Activated CD8-positive, alpha-beta memory T cell treated with anti-CD3 and anti-CD28 coated beads for 24 hours (primary cell): ENCODE results near the gene HSD17B12.
A peak's percentile ranks its signal among the peaks of the same experiment; 100 is the strongest.

Experiments used
- DNase-seq: peaks from one replicate; pipeline ENCODE4 v3.0.0-alpha.2; 2020

The HSD17B12 gene

GRCh38 chr11:43812471-43812870 lies 131.9 kb downstream of the HSD17B12 start:
- DNase-seq, result no peak

DNA sequence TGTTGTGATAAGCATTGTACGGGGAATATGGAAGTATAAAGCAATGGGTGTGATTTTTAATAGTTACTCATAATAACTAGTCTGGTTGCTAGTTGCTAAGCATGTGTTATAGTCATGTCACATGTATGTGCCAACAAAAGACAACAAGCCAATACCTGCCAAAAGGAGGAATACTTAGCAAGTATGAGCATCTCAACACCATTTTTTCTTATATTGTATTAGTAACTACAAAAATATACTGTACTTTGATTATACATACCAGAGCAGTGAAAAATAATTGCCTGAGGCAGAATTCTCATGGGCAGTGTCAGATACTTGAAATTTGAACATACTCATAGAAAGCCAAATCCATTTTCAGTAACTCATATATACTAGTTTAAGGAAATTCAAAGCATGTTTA lies 137.7 kb downstream of the HSD17B12 start:
- DNase-seq, result no peak

- DNase-seq, result no peak
These were observed 139.4 kb downstream of the HSD17B12 start for GRCh38 chr11:43819926-43820325.

GRCh38 chr11:43823316-43823715 lies 142.8 kb downstream of the HSD17B12 start:
- DNase-seq, result no peak

- DNase-seq, result no peak
These were observed 143.3 kb downstream of the HSD17B12 start for GRCh38 chr11:43823851-43824250.

GRCh38 chr11:43825217-43825816 lies 144.8 kb downstream of the HSD17B12 start:
- no peak for DNase-seq

- peak; percentile 65 for DNase-seq
These were observed 150.4 kb downstream of the HSD17B12 start for GRCh38 chr11:43830928-43831440.

DNA sequence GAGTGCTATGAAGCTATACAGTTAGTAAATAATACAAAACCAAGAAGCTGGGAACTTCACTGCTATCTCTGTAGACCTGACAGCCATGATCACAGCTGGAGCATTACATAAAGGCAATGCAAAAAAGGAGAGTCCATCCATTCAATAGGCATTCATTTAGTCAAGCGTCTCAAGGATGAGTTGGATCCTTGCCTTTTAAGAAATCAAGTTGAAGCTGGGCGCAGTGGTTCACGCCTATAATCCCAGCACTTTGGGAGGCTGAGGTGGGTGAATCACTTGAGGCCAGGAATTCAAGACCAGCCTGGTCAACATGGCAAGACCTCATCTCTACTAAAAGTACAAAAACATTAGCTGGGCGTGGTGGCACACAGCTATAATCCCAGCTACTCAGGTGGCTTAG lies 152.0 kb downstream of the HSD17B12 start:
- no peak for DNase-seq

GRCh38 chr11:43833657-43834073 lies 153.1 kb downstream of the HSD17B12 start:
- no peak for DNase-seq

GRCh38 chr11:43834286-43834685 lies 153.7 kb downstream of the HSD17B12 start:
- DNase-seq, result no peak

DNA sequence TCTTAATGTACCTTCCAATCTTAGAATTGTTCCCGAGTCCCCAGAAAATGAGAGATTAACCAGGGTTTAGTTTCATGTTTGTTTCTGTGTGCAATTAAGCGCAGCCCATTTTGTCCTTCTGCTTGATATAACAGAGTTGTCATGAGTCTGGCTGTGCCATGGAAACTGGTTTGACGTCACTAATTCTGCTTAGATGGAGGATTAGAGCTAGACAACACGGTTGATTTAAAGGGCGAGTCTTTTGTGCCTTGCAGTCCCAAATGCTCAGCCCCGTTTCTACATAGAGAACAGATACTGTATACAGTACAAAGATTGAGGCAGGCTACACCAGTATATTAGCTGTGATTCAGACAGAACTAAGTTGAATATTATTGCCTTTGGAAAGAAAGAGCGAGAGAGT lies 154.6 kb downstream of the HSD17B12 start:
- no peak for DNase-seq

DNA sequence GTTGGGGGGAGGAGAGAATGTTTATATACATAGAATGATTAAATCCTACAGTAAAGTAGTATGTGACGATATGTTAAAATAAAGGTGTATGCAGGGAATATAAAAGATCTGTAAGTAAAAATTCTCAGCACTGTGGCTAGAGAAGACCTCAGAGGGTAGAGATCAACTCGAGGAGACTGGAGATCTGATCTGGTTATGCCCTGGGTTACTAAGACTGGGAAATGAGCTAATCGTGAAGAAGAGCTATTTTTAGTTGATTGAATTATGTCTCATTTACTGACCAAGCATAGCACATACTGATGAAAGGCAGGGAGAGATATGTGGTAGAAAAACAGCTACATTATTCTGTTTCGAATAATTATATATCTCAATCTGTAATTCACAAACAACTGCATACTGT lies 157.3 kb downstream of the HSD17B12 start:
- no peak for DNase-seq

DNA sequence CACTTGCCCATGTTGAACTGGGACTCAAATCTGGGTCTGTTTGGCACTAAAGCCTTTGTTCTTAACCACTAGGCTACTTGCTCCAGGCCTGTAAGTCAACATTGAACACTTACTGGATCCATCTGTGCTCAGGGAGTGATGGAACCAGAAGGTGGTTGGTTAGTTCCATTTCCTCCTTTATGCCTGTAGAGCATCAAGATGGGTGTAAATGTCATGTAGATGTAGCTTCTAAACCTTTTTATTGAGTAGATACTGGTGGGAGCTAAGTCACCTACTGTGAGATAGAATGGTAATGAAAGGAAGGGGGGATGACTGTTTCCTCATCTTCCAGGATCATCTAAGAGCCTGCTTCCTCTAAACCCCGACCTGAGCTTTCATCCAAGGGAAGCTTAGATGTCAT lies 161.5 kb downstream of the HSD17B12 start:
- no peak for DNase-seq

DNA sequence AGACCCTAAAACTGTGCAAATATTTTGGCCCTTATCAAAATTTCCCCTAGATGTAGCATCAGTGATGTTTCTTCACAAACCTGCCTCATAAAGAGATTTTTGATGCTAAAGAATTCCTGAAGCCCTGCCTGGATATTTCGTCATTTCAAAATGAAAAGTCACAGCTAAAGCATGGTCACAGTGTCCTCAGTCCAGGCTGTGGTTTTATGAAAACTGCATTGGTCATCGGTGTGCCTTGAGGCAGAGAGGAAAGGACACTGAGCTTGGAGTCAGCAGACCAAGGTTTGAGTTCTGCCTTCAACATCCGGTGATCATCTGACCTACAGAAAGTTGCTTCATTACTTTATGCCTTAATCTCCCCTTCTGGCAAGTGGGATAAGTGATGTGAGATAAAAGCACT lies 165.3 kb downstream of the HSD17B12 start:
- DNase-seq, result no peak

DNA sequence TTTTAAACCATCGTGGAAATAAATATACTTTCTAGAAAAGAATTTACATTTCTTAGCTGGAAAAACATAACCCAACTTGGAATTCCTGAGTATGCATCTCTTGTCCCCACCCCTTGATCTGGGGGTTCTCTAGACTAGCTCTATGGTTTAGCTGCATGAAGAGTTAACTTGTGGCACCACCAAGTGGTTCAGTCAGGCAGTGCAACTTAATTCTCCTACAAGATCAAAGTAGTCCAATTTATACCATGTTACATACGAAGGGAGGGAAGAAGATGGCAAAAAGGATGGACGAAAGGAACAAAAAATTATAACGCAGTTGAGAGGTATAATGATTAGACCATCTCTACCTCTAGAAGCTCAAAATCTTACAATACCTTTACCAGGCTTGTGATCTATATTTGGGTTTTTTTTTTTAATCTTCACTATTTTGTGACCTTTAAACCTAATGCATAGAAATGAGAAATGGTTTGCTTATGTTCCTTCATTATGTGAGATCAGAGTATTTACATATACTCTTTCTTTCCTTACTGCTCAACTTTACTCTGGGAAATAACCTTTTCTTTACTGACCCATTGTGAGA lies 171.6 kb downstream of the HSD17B12 start:
- peak; percentile 80 for DNase-seq

DNA sequence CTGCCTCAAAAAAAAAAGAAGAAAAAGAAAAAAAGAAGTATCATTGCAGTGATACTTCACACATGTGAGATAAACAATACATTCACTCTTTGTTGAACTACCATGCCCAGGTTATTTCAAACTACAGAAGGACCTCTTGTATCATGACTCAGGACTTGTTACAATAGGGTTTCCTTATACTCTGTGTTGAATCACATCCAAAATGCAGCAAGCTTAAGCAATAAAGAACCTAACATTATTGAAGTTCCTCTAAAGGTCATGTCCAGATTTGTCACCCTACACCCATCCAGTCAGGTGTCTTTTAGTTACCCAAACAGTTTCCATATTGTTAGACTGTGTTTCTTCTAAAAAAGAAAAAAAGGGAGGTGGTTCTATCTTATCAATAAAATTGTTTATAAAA lies 173.2 kb downstream of the HSD17B12 start:
- DNase-seq, result no peak

GRCh38 chr11:43856993-43857392 lies 176.5 kb downstream of the HSD17B12 start:
- no peak for DNase-seq

GRCh38 chr11:43861141-43861540 lies 180.6 kb downstream of the HSD17B12 start:
- no peak for DNase-seq

DNA sequence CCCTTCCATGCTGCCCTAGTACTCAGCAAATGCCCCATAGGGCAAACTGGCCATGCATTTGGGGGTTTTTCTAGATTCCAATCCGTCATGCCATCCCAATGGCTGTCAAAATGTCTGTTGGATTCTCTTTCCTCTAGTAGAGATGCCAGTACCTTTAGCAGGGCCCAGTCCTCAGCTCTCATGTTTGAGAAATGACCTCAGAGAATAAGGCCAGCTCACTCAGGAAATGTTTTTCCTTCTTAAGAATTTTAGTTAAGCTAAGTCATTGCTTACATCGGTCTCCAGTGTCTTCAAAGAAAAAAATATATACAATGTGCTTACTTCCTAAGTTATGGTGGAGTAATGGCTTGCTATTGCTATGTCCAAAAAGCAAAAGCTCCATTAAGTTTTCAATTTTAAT lies 186.0 kb downstream of the HSD17B12 start:
- DNase-seq, result no peak

DNA sequence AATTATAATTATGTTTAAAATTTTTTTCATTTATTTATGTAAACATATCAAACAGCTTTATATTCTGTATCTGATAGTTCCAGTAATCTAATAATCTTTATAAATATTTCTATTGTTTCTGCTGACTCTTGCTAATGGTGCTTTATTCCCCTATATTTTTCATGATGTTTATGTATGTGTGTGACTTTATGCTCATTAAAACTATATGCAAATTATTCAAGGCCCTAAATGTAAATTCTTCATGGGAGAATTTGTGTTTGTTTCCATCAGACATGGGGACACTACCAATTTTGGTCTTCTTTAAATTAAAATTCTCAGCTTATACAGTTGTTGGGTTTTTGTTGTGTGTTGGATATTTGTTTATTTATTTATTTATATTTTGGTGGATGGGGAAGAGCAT lies 186.4 kb downstream of the HSD17B12 start:
- DNase-seq, result no peak

GRCh38 chr11:43868852-43869567 lies 188.5 kb downstream of the HSD17B12 start:
- peak; percentile 70 for DNase-seq

DNA sequence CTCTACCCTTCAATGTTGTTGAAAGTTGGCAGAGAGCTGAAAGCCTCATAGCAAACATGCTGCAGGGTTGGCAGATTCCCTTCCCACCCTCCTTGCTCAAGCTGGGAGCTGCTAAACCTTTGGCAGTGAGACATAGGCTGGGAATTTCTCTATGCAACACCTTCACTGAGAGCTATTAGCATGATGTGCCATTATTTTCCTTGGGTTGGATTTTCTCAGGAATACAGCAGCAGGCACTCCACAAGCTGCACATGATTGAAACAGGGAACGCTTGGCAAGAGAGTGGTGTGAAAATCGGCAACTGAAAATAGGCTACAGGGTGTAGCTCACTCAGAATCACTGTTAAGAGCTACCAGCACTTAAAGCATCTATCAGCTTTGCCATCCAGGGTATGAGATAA lies 190.5 kb downstream of the HSD17B12 start:
- no peak for DNase-seq

- no peak for DNase-seq
These were observed 192.5 kb downstream of the HSD17B12 start for GRCh38 chr11:43872995-43873394.

- DNase-seq, result no peak
These were observed 193.5 kb downstream of the HSD17B12 start for GRCh38 chr11:43874078-43874477.
